HG02840 (cell line): ENCODE data around the gene USP6NL.

ENCODE experiments used
- ATAC-seq: cut with Tn5 transposase; IDR thresholded peaks from one replicate; pipeline ENCODE4 v1.9.1; 2021; ENCODE audit warnings: mild to moderate bottlenecking, moderate library complexity, moderate number of reproducible peaks; ENCODE audit not compliant: unreplicated experiment, low FRiP score

Gene USP6NL

DNA sequence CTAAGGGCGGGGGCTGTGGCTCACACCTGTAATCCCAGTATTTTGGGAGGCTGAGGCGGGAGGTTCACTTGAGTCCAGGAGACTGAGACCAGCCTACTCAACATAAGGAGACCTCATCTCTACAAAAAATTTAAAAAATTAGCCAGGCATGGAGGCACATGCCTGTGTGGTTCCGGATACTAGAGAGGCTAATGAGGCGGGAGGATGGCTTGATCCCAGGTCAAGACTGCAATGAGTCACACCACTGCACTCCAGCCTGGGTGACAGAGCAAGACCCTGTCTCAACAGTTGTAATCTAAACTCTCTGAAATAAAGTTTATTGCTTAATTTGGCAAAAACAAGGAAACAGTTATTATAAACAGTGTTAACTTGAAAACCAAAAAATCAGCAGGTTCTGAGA, 123.3 kb downstream of the USP6NL start:
- no peak for ATAC-seq

DNA sequence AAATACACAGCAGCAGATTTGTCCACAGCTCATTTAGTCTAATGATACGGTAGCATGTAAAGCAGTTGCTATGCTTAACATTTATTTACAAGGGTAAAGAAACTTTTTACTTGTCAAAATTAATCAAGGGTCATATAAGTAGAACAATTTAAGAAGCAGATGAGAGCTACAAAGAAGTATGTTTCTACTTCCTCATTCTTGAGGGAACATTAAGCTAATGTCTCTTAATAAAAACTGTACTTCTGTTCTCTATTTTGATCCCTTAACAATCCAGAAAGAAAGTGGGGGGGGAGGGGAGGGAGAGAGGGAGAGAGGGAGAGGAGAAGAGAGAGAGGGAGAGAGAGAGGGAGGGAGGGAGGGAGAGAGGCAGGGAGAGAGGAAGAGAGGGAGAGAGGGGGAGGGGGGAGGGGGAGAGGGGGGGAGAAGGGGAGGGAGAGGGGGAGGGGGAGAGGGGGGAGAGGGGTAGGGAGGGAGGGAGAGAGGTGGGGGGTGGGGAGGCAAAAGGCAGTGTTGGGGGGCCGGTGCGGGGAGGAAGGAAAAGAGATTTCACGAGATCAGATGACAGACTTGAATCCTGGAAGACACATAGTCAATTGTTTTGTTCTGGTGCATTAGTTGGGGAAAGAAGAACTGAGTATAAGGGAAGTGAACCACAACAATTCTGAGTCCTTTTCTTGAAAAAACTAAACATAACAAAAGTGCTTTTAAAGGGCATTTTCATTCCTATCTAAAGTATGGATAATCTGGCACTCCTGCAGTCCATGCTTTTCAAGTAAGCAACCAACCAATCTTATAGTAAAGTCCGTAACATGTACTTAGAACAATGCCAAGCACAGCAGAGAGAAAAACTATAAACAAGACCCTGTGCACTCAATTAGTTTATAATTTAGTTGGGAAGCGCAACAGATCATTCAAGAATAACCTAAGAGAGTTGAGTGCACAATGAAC, 128.0 kb downstream of the USP6NL start:
- no peak for ATAC-seq

GRCh38 chr10:11482306-11482705, 129.1 kb downstream of the USP6NL start:
- no peak for ATAC-seq

- ATAC-seq = no peak
These were observed 130.8 kb downstream of the USP6NL start for GRCh38 chr10:11480687-11481086.

DNA sequence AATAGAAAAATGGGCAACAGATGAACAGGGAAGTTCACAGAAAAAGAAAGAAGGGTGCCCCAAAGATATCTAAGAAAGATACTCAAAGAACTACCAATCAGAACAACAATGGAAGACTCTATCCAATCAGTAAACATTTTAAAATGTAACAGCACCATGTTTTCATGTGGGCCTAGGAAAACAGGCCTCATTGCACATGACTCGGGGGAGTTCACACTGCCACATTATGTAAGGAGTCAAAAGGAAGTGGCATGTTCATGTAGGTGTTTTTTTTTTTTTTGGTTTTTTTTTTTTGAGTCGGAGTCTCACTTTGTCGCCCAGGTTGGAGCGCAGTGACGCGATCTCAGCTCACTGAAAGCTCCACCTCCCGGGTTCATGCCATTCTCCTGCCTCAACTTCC, 132.2 kb downstream of the USP6NL start:
- ATAC-seq = no peak

DNA sequence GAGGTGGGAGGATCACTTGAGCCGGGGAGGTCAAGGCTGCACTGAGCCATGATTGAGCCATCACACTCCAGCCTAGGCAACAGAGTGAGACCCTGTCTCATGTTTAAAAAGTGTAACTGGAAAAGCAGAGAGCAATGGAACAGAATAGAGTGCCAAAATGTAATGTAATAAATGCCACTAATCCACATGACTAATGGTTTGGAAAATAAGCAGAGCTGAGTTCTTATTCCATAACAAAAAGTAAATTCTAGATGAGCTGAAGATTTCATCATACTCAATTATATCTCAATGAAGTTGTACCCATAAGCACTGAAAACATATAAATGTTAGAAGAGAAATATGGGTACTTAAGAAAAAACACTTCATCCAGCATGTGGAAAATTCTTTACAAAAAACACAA, 132.6 kb downstream of the USP6NL start:
- ATAC-seq = no peak

GRCh38 chr10:11475831-11476434, 135.5 kb downstream of the USP6NL start:
- ATAC-seq = no peak

- no peak for ATAC-seq
These were observed 138.2 kb downstream of the USP6NL start for GRCh38 chr10:11473128-11473760.

DNA sequence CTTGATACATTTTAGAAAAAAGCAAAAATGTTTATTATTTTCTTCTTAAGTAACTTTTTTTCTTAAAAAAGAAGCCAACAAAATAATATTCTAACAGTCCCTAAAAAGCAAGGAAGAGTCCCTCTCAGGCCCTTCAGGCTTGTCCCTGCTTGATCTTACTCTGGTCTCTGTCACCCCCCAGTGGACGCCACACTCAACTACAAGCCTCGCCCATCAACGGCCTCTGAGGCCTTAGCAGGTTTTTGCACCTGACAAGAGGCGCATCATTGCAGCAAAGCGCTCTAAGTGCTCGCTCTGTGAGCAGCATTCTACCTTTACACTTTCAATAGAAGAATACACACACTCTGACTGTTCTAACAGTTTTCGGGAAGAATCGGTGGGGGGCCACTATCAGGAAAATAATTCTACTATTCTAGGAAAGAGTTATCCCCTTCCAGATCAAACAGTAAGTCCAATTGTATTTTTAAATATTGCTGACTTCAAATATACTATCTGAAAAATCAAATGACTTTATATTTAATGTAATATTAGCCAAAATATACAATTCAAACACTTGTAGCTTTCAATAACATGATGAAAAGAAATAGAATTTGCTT, 139.2 kb downstream of the USP6NL start:
- no peak for ATAC-seq

DNA sequence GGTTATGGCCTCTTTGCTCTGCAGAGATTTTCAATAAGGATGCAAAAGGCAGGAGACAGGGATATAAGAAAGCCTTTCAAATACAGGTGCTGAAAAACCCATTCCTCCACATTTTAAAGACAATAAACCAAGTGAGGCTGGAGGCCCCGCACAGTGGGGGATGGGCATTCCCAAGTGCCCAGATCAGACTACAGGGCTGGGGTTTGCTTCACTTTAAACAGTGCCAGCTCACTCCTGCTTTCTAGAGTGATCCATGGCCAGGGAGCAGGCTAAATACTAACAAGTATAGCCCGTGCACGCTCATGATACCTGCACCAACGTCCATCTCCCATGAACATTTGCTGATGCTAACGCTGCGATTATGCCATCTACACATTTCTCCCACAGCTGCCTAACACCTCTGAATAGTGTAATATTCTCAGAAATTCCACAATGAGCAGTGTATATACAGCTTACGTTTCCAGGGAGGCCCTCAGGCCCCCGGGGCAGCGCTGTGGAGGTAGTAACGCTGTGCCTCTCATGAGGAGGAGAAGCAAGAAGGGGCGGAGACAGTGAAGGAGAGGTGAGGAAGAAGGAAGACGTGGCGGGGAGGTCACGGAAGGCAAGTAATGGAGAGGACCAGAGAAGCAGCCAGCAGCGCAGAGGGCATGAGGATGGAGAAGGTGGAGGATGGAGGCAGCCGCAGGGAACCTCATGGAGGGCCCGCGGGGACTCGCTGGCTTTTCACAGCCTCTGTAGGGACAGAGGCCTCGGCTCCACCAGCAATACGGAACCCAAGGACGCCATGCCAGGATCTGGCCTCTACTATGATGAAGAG, 141.7 kb downstream of the USP6NL start:
- no peak for ATAC-seq

- ATAC-seq = no peak
These were observed 143.2 kb downstream of the USP6NL start for GRCh38 chr10:11468126-11468742.

GRCh38 chr10:11465406-11465805, 146.0 kb downstream of the USP6NL start:
- no peak for ATAC-seq

DNA sequence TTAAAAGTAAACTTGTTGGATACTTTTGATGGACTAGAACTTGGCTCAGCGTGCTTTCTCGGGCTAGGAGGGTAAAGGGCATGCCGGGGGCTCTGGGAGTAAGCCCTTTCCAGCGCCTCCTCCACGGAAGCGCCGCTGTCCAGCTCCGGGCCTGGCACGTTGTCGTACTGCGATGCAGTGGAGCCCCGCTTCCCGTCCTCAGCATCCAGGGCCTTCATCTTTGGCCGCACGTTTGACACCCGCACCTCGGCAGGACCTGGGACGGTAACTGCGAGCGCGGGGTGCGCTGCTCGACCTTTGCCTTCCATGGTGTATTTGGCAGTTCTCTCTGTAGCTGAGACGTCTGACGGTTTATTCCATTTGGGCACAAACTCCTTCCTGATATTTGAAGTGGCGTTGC, 148.3 kb downstream of the USP6NL start:
- ATAC-seq = no peak

GRCh38 chr10:11462071-11462470, 149.4 kb downstream of the USP6NL start:
- ATAC-seq = no peak

- ATAC-seq = no peak
These were observed 154.1 kb downstream of the USP6NL start for GRCh38 chr10:11457336-11457735.

- no peak for ATAC-seq
These were observed 156.4 kb downstream of the USP6NL start for GRCh38 chr10:11454958-11455566.

DNA sequence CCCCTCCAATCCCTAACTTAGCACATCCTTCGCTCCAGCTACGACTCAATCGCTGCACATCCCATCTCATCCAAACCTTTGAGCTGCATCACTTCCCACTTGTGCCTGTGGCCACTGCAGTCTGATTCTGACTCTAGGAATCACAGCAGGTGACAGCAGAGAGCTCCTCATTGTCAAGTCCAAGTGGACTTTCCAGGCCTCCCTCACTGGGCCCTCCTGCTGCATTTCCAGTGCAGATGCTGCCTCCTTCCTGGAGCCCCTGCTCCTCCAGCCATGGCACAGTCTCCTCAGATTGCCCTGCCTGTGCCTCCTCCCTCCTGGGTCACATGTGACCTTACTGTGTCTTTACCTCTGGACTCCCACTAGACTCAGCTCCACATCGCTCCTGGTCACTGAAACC, 157.3 kb downstream of the USP6NL start:
- ATAC-seq = no peak

- no peak for ATAC-seq
These were observed 159.7 kb downstream of the USP6NL start for GRCh38 chr10:11451640-11452260.

GRCh38 chr10:11450427-11450826, 161.0 kb downstream of the USP6NL start:
- no peak for ATAC-seq
